GM19324 (cell line): ENCODE results near the gene EGFL7.

Experiments used
- ATAC-seq: cut with Tn5 transposase; IDR thresholded peaks from one replicate; pipeline ENCODE4 v1.9.1; 2021; ENCODE audit warnings: mild to moderate bottlenecking, moderate library complexity; ENCODE audit not compliant: unreplicated experiment, low FRiP score

EGFL7 gene

GRCh38 chr9:136712690-136713544, 50.2 kb downstream of the EGFL7 start:
- no peak for ATAC-seq

GRCh38 chr9:136713550-136713949, 50.8 kb downstream of the EGFL7 start:
- ATAC-seq, result no peak

GRCh38 chr9:136714096-136714892, 51.6 kb downstream of the EGFL7 start:
- ATAC-seq, result no peak

- ATAC-seq, result no peak
Measured at GRCh38 chr9:136714893-136715274, 52.2 kb downstream of the EGFL7 start.

GRCh38 chr9:136717399-136717798, 54.7 kb downstream of the EGFL7 start:
- no peak for ATAC-seq

GRCh38 chr9:136718345-136719194, 55.9 kb downstream of the EGFL7 start:
- ATAC-seq, result no peak

GRCh38 chr9:136719195-136719880, 56.6 kb downstream of the EGFL7 start:
- ATAC-seq, result no peak

- ATAC-seq, result no peak
Measured at GRCh38 chr9:136720251-136720897, 57.7 kb downstream of the EGFL7 start.

- ATAC-seq, result no peak
Measured at GRCh38 chr9:136720898-136721338, 58.2 kb downstream of the EGFL7 start.

- no peak for ATAC-seq
Measured at GRCh38 chr9:136721339-136722092, 58.8 kb downstream of the EGFL7 start.
